GM12874 (cell line): Measurements from ENCODE around the gene ESYT2.

Experiments used
- CTCF ChIP-seq: IDR thresholded peaks from 2 replicates; pipeline ENCODE4 v1.5.1; 2011; ENCODE audit warnings: low read depth, mild to moderate bottlenecking, control low read depth, low read length, moderate library complexity; ENCODE audit not compliant: insufficient read depth

ESYT2 gene

GRCh38 chr7:158864833-158865232, 35.5 kb upstream of the ESYT2 start:
- no peak for TF ChIP-seq CTCF

GRCh38 chr7:158864507-158864820, 35.2 kb upstream of the ESYT2 start:
- TF ChIP-seq CTCF, result no peak

DNA sequence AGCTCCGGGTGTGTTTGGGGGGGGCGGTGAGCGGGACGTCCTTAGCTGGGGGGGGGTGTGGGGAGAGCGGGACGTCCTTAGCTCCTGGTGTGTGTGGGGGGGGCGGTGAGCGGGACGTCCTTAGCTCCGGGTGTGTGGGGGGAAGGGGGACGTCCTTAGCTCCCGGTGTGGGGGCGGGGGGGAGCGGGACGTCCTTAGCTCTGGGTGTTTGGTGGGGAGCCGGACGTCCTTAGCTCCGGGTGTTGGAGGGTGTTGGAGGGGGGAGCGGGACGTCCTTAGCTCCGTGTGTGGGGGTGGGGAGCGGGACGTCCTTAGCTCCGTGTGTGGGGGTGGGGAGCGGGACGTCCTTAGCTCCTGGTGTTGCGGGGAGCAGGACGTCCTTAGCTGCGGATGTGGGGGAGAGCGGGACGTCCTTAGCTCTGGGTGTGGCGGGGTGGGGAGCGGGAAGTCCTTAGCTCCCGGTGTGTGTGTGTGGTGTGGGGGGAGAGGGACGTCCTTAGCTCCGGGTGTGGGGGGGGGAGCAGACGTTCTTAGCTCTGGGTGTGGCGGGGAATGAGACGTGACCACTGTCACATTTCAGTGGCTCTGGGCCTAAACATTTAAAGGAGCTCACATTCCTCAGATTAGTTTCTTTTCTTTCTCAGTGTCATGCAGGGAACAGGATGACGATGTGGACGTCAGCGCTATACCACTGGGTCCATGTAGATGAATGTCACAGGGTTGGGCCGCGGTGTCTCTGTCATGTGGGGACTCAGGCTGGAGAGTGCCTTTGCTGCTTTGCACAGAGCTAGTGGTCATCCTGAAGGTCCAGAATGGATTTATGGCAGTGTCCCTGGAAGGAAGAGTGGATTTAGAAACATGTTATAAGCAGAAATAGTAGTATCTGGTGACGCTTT, 34.5 kb upstream of the ESYT2 start:
- no peak for TF ChIP-seq CTCF

GRCh38 chr7:158861936-158862704, 32.8 kb upstream of the ESYT2 start:
- no peak for TF ChIP-seq CTCF

- no peak for TF ChIP-seq CTCF
Observed at GRCh38 chr7:158861004-158861787, 31.9 kb upstream of the ESYT2 start.

- no peak for TF ChIP-seq CTCF
Observed at GRCh38 chr7:158860394-158860793, 31.1 kb upstream of the ESYT2 start.
